NCI-H1105 (cell line): ENCODE results near the gene PCBP3.
"Not testable (repeated sequence)": the region's sequence is repeated elsewhere in the genome, so short reads cannot be mapped to it uniquely, and the experiment has no call there.

Experiments
- DNase-seq: peaks from one replicate; lab custom pipeline; 2025; lab: John Stamatoyannopoulos, UW

Gene PCBP3

GRCh38 chr21:45828580-45829570 is 185.3 kb downstream of the PCBP3 start:
- no peak for DNase-seq

DNA sequence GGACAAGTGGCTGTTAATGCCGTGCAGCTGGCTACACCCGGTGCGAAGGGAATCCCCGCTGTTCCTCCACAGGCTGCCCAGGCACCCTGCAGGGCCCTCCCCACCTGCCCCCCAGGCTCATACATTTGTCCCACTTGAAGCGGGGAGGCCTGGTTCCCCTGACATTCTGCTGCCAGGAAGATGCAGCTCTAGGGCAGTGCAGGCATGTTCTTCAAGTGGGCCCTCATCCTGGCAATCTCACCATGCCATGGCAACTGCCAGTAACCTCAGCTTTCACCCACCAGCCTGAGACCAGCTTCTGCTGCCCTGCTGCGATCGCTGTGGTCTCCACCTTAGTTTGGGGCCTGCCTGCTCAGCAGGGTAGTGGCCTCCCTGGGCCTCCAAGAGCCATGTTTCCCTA is 186.1 kb downstream of the PCBP3 start:
- DNase-seq: no peak

GRCh38 chr21:45830221-45830640 is 186.7 kb downstream of the PCBP3 start:
- no peak for DNase-seq

DNA sequence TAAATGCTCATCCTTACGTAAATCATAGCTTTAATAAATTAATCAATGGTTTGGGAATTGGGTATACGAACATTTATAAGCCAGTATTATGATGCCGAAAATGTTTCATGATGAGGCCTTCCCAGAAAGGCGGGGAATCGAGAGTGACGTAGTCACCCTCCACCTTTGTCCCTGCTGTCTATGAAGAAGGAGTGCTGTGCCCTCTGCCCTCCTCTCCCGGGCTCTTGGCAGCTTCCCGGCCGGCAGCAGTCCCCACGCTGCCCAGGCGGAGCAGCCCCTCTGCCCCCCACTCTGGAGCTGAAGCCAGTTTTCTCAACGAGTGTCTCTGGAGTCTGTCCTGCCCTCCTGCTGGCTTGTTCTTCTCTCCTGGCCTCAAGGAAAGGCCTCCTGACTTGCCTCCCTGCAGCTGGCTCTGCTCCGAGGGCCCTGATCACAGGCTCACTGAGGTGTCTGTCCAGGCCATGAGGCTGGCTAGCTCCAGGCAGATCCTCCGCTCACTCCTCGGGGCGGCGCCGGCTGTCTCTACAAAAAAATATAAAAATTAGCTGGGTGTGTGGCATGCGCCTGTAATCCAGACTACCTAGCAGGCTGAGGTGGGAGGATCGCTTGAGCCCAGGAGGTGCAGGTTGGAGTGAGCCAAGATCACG is 187.3 kb downstream of the PCBP3 start:
- no peak for DNase-seq

- DNase-seq: no peak
Measured at GRCh38 chr21:45831991-45832740, 188.6 kb downstream of the PCBP3 start.

- not testable (repeated sequence) for DNase-seq
Measured at GRCh38 chr21:45832741-45833235, 189.3 kb downstream of the PCBP3 start.

GRCh38 chr21:45833414-45833813 is 189.9 kb downstream of the PCBP3 start:
- DNase-seq: no peak

DNA sequence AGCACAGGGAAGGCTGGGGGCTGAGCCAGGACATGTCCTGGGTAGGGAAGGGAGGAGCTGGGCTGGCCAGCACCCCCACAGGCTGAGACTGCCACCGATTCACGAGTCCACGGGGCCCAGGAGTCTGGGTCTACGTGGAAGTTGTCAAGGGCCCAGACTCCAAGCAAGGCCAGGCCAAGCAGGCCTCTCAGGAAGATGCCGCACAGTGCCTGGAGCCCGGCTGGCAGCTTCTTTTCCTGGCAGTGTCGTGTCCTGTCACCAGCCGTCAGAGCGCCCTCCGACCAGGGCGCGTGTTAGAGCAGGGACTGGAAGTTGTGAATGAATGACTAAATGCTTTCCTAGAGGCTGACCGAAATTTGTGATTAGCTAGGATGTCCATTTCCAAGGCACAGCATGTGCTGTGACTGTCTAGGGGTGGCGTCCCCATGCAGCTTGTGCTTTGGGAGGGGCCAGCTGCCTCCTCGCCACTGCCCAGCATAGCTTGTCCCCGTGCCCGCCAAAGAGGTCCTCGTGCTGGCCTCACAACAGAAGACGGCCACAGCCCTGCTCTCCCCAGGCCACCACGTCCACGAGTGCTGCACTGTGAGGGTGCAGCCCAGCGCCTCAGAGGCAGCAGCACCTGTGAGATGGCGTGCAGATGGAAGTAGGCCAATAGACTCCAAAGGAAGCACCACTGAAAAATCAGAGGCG is 190.6 kb downstream of the PCBP3 start:
- no peak for DNase-seq

- DNase-seq: no peak
Measured at GRCh38 chr21:45834821-45835293, 191.3 kb downstream of the PCBP3 start.

DNA sequence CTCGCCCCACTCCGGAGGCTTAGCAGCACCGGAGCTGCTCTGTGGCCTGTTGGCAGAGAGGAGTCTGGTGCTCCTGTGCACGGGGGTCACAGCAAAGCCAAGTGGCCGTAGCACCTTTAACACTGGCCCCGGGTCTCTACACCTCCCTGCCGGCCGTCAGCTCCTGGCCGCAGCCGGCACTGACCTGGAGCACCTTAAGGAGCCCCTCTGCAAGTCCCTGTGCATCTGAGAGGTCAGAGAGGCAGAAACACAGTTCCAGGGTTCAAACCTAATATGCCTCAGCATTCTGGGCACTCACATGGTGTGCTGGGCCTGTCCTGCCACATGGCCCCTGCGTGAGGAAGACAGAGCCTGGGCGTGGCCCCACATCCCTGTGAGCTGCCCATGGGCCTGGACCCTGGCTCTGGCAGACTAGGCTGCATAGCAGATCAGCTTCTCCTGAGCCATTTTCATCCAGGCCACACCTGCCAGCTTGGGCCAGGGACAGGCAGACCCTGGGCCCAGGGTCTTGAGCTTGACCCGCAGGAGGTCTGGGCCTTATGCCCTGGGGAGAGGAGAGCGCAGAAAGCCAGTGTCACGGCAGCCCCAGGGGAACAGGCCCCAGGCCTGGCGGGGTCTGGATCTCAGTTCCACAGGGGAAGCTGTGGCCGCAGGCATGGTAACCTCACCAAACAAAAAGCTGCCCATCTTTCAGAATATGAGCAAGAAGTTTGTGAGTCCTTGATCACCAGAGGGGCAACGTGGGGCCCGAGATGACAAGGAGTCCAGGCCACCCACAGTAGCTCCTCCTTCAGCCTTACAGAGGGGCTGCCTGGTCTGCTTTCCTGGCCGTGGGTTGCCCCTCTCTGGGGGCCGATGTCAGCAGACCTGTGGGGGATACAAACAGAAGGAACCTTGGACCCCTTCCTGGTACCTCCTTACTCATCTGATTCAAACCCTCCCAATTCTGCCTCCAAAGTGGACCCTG is 192.1 kb downstream of the PCBP3 start:
- DNase-seq: no peak

- no peak for DNase-seq
Measured at GRCh38 chr21:45836268-45836655, 192.7 kb downstream of the PCBP3 start.

DNA sequence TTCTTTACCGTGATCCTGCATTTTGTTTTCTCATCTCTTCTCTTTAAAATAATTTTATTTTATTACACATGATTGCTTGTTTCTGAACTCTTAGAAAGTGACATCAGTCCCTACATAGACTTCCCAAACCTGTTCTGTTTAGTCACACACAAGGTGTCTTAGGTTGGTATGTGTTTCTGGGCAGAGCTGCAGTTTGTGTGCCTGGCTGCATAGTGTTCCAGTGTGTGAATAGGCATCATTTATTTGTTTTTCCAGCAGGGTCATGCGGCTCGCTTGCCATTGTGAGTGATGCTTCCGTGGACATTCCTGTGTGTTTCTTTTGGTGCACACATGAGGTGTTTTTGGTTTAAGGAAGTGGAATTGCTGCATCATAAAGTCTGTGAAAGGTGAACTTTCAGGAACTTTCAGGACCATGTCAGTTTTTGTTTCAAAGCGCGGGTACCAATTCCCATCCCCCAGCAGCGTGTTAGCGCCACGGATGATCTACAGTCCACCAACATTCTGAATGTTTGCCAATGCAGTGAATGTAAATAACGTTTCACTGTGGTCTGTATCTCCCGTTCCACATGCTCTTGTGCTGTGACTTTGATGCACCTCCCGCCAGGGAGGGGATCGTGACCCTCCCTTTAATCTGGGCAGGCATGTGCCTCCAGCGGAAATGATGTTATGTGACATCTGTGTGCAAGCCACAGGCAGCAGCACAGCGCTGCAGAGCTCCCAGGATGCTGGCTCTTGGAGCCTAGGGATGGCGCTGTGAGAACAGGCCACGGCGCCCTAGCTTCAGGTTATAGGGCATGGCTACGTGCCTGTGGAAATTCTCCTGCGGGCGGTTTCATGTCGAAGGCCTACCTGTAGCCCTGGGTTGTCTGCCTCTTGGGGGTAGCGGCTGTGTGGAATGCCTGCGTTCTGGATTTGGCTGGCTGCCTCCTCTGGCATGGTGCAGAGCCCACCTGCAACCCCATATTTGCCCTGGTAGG is 193.5 kb downstream of the PCBP3 start:
- no peak for DNase-seq

DNA sequence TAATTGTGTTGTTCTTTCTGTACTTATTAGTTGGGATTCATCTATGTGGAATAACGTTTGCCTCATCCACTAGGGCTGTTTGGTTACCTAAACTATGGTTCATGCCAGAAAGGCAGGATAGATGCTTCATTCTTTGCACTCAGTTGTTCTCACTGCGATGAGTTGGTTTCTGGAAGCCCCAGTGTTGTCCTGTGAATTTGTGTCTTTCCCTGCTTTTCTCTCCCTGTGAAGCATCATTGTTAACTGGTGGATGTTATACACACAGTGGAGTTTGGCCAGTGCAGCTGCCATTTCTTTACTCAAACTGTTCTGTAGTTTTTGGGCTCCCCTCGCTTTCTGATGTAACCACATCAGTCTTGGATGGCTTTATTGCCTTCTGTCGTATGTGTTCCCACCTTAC is 194.4 kb downstream of the PCBP3 start:
- no peak for DNase-seq

- DNase-seq: no peak
Measured at GRCh38 chr21:45838634-45839033, 195.1 kb downstream of the PCBP3 start.

DNA sequence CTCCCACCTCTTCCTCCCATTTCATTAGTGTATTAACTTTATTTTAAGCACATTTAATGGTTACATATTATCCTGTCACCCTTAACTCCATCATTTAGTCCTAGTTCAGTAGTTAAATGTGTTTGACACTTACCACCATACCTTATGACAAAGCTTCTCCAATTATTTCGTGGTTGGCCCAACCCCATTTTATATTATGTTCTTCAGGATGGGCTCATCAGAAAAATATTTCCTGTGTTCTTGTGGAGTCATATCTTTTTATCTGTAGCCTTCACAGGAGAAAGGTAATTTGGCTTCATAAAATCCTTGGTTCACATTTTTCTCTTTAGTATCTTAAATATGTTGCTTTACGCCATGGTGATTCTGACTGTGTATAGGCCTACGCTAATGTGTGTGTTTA is 195.7 kb downstream of the PCBP3 start:
- no peak for DNase-seq

DNA sequence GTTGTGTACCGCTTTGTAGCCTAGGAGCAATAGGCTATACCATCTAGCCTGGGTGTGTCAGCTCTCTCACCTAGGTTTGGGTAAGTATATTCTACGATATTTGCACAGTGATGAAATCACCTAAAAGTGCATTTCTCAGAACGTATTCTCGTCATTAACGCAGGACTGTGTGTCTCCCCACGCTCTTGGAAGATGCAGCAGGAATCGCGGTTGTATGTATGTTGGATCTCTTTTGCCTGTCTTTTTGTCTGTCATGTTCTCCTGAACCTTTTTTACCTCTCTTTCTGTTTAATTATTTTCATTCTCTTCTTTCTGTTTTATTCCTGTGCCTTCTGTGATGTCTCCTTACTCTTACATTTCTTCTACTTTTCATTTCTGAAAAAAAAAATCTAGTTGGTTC is 197.5 kb downstream of the PCBP3 start:
- no peak for DNase-seq

DNA sequence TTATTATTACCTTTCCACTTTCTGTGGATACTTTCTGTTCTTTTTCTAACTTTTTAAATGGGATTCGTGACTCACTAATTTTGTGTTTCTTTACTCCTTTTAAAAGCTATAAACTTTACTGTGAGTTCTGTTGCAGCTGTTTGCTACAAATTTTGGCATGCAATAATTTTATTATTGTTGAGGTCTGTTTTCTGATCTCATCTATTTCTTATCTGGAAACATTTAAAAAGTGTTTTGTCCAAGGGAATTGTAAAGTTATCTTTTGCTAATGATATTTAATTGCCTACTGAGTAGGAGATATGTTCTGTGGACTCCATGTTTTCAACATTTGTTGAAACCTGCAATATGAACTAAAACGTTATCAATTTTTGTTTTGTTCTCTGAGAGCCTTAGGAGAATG is 199.9 kb downstream of the PCBP3 start:
- no peak for DNase-seq

GRCh38 chr21:45844181-45844580 is 200.7 kb downstream of the PCBP3 start:
- DNase-seq: no peak

- DNase-seq: no peak
Measured at GRCh38 chr21:45845063-45845769, 201.7 kb downstream of the PCBP3 start.
